NCI-H1417 treated with DMSO at 0.1 percent for 48 hours (cell line): Measurements from ENCODE around the gene MRPL44.
"Not testable (repeated sequence)": the region's sequence is repeated elsewhere in the genome, so short reads cannot be mapped to it uniquely, and the experiment has no call there.

ENCODE experiments used
- DNase-seq: peaks from one replicate; lab custom pipeline; 2025; lab: John Stamatoyannopoulos, UW

Gene MRPL44

DNA sequence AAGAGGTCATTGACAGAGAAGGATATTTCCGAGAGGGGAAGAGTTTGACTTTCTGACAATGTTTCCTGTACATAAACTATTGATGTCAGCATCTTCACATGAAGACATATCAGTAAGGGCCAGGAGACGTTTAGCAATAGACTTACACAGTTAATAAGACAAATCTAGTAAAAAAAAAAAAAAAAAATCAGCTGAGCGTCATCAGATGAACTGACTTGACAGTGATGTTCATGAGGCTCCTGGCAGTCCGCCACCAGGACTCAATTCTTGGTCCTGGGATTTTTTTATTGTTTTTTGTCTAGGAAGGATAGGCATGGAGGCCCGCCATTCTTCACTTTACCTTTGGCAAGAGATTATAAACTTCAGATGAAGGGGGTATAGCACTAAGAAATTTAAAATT is 14.5 kb downstream of the MRPL44 start:
- no peak for DNase-seq

DNA sequence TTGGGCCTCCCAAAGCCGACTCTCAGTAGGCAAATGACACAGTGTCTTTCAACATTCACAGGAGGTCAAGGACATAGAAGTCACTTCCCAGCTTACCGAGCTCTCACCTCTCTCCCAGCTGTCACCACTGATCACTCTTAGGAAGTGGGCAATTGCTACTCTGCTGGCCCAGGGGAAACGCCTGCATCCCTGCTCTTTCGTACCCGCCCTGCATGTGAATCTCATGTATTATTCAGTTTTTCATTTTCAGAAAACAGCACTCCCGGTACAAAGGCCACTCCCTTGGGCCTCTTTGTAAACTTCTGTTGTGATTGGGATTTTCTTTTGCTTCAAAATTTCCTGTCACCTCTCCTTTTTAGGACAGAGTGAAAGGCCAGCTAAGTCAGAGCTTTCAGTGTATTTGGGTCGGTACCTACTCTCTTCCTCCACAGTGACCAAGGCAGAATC is 15.4 kb downstream of the MRPL44 start:
- no peak for DNase-seq

DNA sequence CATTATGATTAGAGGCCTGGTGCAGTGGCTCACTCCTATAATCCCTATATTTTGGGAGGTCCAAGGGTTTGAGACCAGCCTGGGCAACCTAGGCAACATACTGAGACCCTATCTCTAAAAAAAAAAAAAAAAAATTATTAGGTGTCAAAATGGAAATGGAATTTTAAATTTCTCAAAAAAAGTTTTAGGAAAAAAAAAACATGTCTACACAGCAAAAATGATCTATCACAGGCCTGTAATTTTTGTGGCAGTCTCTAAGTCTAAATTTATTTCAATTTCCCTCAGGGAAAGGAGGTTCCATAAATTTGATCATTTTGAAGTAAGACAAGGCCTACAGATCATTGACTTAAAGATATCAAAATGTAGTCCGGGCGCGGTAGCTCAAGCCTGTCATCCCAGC is 16.3 kb downstream of the MRPL44 start:
- DNase-seq: no peak

DNA sequence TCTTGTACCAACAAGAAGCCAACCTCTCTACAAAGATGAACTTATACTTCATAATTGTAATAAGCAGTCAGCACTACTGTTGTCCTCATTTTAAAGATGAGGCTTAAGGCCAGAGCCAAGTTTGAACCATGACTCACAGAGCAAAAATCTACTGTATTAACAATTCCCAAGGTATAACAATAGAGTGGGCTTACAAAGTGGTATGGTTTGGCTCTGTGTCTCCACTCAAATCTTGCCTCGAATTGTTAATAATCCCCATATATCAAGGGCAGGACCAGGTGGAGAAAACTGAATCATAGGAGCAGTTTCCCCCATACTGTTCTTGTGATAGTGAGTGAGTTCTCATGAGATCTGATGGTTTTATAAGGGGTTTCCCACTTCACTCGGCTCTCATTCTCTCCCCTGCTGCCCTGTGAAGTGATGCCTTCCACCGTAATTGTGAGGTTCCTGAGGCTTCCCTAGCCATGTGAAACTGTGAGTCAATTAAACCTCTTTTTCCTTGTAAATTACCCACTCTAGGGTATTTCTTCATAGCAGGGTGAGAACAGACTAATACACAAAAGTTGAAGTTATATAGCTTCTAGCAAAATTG is 19.5 kb downstream of the MRPL44 start:
- DNase-seq: no peak

DNA sequence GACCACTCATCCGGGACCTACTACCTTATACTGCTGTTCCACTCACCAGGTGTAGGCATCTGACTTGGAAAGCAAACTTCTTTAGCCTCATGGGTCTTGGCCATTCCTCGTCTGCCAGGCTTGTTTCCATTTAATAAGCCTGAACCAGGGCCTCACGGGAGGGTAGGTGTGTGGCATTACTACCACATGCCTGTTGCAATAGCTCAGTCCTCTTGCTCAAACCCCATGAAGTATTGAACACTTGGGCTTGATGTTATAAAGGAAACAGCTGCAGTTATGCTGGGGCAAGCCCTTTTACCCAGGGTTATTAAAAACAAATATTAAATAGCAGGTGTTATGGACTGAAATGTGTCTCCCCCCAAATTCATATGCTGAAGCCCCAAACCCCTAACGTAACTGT is 21.2 kb downstream of the MRPL44 start:
- DNase-seq: no peak

DNA sequence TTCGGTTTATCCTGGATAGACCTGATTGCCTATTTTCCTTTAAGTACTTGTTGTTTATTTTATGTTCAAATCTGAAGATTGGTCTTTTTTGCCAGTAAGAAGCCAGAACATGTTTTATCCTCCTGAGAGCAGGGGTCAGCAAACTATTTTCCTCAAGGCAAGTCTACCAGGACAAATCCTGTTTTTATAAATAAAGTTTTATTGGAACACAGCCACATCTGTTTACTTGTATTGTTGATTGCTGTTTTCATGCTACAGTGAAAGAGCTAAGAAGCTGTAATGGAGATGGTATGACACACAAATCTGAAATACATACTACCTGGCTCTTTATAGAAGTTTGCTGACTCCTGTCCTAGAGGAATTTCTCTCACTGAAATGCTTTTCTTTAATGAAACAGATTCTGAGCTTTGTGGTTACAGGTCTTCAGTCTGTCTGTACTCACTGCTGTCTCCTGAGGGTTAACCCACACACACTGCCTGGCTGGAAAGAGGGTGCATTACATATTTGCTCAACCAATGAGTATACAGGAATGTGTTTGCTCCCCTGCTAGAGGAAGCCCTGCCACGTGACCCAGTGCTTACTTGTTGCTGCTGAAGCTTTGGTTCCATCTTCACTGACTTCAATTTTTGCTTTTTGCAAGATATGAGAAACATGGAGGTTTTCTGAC is 22.6 kb downstream of the MRPL44 start:
- DNase-seq: no peak

DNA sequence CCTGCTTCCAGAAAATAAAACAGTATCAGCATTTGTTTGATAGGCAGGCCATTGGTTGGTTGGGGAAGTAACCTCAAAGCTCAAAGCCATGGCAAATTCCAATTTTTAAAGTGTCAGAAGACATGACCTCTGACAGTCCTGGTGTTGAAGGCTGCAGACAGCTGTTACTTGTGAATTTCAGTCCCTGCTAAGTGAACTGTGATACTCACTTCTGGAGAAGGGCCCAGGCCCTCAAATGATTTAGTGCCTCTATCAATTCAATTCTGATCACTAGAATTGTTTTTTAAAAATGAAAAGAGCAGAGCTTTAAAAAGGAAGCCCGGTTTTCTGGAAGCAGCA is 23.1 kb downstream of the MRPL44 start:
- no peak for DNase-seq

DNA sequence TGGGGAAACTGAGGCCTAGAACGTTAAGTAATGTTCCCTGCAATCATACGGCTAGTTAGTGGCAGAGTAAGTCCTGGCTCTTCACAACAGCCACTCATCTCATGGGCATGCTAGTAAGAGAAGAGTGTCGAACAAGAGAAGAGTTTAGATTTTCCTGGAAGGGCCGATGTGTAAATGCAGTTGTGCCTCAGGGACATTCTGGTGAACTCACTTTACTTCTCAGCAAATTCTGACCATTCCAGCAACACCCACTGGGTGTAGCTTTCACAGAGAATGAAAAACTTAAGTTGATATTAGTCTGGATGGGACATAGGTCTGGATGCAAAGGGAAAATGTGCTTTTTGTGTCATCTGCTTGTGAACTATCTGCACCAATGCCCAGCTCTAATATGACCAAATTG is 23.5 kb downstream of the MRPL44 start:
- no peak for DNase-seq

DNA sequence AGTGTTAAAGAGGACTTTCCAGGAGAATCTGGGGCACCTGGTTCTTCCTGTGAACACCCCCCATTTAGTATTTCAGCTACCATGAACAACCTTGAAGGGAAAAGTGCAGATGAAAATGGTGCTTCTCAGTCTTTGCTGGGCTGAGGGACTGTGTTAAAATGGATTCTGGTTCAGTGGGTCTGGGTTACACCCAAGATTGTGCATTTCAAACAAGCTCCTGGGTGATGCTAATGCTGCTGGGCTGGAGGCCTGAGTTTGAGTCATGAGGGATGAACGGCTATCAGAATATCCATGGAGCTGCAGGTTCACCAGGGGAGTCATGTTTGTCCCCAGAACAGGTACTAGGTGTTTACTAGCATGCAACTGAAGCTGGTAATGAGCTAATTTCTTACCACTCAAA is 24.0 kb downstream of the MRPL44 start:
- DNase-seq: no peak

DNA sequence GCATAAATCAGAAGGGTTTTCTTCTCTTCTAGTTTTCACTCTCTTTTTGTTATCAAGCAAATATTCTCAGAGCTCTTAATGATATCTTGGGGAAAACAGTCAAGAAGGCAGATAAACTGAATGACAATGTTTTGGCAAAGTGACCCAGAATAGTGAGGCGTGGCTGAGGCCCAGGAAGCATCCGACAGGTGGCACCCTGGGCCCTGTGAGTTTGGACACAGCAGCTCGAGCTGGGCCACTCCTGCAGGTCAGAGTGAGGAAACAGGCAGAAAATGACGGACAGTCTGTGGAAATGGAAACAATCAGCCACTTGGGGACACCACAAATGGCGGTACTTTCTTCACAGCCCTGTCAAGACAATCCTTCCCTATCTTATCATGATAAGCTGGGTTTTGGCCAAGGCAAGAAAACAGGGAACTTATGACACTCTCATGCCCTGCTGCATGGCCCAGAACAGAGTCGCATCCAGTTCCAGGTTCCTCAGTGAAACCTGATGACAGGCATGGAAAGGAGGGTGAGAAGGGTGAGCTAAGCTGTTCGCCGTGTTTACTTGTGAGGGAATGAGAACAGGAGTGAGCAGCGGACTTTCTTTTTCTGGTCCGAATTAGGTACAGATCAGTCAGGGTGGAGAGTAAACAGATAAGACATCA is 32.1 kb downstream of the MRPL44 start:
- no peak for DNase-seq

DNA sequence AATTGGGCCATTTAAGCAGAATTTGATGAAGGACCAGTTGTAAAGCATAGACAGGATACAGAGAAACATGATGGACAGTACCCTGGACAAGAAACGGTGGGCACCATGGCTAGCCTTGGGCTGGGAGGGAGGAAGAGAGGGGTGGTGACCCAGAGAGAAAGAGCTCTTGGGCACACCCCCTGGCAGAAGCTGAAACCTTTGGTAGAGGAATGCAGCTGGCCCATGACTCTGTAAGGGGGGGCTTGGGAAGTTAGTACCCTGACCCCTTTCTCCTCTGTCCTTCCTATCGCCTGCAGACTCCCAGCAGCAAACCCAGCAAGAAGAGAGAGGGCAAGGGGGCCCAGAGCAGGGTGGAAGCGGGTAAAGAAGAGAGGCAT is 32.6 kb downstream of the MRPL44 start:
- DNase-seq: no peak

DNA sequence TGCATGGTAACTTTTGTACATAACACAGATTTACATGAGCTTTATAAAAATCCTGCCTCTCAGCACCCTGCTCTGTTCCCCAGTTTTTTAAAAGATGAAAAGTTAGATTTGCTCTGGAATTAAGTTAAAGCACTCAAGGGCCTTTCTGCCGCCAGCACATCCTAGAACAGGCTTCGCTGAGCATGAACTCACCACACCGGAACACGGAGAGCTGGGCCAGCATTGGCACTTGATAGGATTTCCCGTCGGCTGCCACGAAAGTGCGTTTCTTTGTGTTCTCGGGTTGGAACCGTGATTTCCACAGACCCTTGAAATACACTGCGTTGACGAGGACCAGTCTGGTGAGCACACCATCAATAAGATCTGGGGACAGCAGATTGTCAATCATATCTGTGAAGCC is 34.3 kb downstream of the MRPL44 start:
- no peak for DNase-seq

DNA sequence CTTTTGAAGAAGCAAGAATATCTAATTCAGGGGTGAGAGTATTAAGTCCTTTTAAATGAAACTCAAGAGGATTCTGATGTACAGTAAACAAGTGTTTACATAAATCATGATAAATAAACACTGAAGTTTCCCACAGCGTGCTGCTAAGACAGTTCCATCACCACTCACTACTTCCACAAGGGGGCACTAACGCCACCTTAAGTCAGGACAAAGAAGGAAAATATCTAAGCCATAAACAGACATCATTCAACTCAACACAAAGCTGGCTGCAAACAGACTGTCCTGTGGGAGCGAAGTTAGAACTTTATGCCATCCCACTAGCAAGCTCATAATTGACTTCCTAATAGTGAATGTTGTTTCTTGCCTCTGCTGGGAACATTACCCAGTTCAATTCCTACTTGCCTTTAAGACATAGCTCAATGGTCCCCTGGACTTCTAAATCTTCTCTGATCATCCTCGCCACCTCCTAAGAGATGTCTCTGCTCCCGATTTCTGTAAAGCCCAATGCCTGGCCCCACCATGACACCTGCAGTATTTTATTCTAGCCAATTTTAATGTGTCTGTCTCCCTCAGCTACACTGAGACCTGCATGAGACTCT is 36.5 kb downstream of the MRPL44 start:
- peak; percentile 41 for DNase-seq

DNA sequence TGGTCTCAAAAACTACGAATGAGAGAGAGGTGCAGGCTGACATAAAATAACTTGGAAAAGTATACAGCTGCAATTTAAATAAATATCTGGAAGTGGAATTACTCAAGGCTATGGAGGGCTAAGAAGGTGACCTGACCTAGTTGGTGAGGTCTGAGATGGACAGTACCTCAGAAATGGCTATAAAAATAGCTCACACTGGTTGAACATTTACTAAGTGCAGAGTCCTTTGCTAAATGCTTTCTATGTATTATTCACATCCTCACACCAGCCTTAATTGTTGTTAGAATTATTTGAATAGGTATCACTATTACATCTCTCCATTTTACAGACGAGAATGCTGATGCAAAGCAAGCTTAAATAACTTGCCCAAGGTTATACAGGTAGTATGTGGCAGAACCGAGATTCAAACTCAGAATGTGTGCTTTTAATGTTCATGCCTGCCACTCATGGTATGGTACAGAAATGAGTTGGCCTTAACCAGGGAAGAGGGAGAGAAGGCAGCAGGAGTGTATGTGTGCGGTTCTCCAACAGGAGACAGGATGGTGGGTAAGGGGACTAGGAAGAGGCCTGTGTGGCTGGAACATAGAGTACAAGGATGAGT is 37.4 kb downstream of the MRPL44 start:
- no peak for DNase-seq

DNA sequence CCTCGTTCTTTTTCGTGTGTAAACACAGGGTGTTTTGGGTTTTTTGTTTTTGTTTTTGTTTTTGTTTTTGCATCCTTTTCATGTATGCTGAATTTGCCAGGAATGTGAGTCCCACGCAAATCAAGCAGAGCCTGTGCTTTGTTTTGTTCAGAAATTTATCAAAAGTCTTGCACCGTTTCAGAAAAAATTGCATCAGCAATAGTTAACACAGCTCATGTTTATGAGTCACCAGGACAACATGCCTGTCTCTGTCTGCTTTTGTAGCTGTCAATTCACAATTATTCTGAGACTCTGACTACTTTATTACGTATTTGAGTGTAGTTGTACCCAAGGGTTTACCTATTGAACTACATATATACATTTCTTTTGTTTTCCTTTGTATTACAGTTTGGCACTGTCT is 38.3 kb downstream of the MRPL44 start:
- no peak for DNase-seq

DNA sequence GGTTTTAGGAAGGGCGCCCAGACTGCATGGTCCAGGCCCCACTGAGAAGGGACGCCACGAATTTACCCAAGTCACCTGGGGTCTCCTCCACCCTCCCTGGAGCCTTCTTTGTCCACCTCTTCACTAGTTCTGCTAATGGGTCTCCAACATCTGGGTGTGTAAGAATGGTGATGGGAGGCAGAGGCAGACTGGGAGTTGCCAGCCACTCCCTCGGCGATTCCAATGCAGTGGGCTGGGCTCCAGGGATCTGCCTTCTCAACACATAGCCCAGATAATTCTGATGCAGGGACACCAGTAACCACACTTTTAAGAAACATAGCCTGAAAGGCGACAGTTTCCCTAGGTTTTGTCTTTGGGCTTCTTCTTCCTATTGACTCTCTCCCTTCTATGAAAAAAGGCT is 39.1 kb downstream of the MRPL44 start:
- DNase-seq: no peak

DNA sequence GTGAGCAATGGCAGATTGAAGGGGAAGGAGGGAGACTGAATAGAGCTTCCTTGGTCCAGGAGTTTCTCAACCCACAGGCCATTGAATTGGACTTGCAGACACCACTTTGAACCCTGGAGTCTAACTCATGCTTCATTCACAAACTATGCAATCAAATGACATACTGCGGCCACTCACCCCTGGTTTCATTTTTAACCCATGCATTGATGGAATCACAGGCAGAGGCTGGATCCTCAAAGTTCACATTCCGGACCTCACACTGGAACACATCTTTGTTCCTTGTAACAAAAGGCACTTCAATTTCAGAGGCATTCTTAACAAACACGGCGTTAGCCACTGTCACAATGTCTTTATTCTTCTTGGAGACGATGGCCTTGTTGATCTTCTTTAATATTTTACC is 40.7 kb downstream of the MRPL44 start:
- DNase-seq: no peak

DNA sequence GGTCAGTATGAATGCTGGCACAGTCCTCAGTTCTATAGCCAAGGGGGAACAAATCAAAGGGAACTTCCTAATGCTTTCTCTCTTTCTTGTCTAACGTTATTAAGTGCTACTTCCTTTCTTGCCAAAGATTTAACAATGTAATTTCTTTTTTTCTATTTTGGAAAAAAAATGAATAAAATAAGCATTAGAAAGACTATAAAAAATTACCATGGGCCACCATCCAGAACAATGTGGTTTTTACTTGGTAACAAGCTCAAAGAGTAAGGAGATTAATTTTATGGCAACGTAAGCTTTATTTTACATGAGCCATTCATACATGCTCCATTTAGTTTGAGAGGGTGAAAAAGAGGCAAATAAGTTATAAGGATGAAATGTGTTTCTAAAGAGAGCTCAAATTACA is 41.7 kb downstream of the MRPL44 start:
- no peak for DNase-seq

DNA sequence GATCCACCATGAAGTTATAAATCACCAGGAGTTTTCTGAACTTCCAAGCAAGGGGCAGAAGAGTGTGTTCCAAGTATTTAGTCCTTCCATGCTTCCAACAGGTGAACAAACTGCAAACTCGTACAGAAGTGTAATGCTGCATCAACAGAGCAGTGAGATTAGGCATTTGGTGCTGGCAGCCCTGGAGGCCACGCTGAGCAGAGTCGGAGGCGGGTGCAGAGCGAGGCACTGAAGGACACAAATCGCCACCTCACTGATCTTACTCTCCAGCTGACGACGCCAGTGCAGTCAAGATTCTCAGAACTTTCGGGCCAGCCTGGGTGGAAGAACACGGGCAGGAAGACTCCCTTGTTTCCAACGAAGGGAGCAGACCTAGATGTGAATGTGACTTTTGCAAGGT is 42.6 kb downstream of the MRPL44 start:
- no peak for DNase-seq

DNA sequence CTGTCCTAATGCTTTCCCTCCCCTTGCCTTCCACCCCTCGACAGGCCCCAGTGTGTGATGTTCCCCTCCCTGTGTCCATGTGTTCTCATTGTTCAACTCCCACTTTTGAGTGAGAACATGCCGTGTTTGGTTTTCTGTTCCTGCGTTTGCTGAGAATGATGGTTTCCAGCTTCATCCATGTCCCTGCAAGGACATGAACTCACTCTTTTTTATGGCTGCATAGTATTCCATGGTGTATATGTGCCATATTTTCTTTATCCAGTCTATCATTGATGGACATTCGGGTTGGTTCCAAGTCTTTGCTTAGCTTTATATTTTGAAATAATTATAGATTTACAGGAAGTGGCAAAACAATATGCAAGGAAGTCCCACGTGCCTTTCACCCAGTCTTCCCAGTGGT is 43.4 kb downstream of the MRPL44 start:
- not testable (repeated sequence) for DNase-seq

DNA sequence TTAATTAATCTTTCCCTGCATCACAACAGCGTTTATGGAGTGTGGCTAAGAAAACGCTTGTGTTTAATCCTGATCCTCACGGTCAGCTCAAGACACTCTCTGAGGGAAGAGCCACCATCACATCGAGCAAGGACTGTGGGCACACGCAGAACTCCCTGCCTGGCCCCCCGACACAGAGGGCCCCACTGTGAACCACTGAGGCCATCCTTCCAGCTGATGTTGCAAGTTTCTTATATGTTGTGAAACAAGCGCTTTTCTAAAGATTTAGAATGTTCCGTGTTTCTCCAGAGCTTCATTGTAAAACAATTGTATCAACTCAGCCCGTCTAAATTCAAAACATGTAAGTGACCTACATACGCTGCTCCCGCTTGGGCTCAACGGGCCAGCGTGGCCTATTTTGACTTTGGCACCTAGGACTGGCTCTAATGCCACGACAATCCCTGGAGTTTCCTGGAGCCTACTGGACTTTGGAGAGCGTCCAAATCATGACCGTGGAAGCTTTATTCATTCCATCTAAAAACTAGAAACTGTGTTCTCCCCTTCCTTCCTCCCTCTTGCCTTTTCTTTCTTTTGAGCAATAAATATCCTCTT is 46.9 kb downstream of the MRPL44 start:
- no peak for DNase-seq

DNA sequence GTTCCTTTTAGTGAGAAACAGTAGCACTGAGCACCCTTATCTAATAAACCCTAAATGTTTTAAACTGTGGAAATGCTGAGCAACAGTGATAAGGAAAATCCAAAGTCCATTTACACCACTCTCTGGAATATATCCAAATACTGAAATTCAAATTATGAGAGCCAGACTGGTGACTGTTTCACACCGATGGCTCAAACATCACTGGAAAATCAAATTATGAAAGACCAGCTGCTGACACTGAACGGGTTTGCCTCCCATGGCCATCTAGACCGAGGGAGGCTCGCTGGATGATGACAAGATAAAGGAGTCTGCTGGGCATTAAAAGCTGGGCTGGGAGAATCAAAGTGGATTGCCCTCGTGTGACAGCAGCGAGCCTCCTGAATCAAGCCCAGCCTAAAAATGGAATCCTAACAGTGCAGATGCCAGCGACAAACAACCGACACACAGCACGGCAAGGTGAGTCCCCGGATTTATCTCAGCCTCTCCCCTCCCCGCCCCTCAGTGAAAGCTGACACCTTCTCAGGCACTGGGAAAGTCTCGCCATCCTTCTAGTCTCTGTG is 51.5 kb downstream of the MRPL44 start:
- no peak for DNase-seq
